Measurements from ENCODE around the gene ZNF841. TPM values are rescaled to one million over a fixed set of nuclear protein-coding genes. Genes with fewer than 3 reads are reported as not detected.

The ZNF841 gene
- total and polyA plus RNA-seq, 2 of the 13 experiments (the other 11 are each of a cell fraction or from before 2014, with no cell fraction given), result 6.2 to 14.2 TPM

DNA sequence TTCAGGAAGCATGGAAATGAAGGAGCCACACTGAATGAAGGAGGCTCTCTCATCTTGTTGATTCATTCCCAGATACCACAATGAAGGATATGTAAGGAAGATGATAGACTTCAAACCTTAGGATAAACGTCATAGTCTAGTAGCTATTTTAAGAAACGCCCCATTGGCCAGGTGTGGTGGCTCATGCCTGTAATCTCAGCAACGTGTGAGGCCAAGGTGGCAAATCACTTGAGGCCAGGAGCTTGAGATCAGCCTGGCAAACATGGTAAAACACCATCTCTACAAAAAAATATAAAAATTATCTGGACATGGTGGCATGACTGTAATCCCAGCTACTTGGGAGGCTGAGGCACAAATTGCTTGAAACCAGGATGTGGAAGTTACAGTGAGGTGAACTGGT lies 17.1 kb upstream of the ZNF841 start (continued):
- TF ChIP-seq, protein P1, sequence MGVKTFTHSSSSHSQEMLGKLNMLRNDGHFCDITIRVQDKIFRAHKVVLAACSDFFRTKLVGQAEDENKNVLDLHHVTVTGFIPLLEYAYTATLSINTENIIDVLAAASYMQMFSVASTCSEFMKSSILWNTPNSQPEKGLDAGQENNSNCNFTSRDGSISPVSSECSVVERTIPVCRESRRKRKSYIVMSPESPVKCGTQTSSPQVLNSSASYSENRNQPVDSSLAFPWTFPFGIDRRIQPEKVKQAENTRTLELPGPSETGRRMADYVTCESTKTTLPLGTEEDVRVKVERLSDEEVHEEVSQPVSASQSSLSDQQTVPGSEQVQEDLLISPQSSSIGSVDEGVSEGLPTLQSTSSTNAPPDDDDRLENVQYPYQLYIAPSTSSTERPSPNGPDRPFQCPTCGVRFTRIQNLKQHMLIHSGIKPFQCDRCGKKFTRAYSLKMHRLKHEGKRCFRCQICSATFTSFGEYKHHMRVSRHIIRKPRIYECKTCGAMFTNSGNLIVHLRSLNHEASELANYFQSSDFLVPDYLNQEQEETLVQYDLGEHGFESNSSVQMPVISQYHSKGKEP (CRISPR knock-in tag; IDR thresholded peaks at IDR 0.05), result no peak
- no peak for TF ChIP-seq TCF7 (IDR thresholded peaks at IDR 0.05; ENCODE audit: low read depth)
- TF ChIP-seq BHLHE40 (IDR thresholded peaks at IDR 0.05; ENCODE audit: low read length), result no peak
- no peak for TF ChIP-seq ZNF660 (CRISPR knock-in tag; IDR thresholded peaks at IDR 0.05; ENCODE audit: borderline replicate concordance, low read depth)
- no peak for TF ChIP-seq CREB1 (IDR thresholded peaks at IDR 0.05)
- TF ChIP-seq CREB1 (CRISPR knock-in tag; IDR thresholded peaks at IDR 0.05), result no peak
- TF ChIP-seq TRIM24 (CRISPR knock-in tag; IDR thresholded peaks at IDR 0.05), result no peak
- TF ChIP-seq ZNF17 (CRISPR knock-in tag; IDR thresholded peaks at IDR 0.05), result no peak
- no peak for TF ChIP-seq MED1 (CRISPR knock-in tag; IDR thresholded peaks at IDR 0.05)

GRCh38 chr19:52110780-52111179 lies 15.2 kb upstream of the ZNF841 start:
- ChIA-PET POLR2A (no interaction called here), CTCF (ENCODE audit: low intra/inter-chr PET ratio, low total read pairs) (no interaction called here)
- Histone ChIP-seq H2AFZ (ENCODE audit: low read length) (no peak overlapping the region), H4K20me1 (ENCODE audit: insufficient read depth, low read length) (no peaks in the 10 kb centered on the region), H3K9ac (ENCODE audit: insufficient read depth, low read depth, low read length) (no peak overlapping the region), H3K4me1 (ENCODE audit: insufficient read depth, low read length) (no peaks in the 10 kb centered on the region), H3K27ac (ENCODE audit: extremely low read length, insufficient read depth, low read length) (no peak overlapping the region), H3K27me3 (ENCODE audit: control insufficient read depth in 1 of 2, insufficient read depth in 2 of 2, low read length in 2 of 2) (no peaks in the 10 kb centered on the region), H3K36me3 (replicated peaks in 1 of 2; ENCODE audit: control insufficient read depth in 1 of 2, insufficient read depth in 2 of 2, low read length in 2 of 2) (peaks cover 2 to 15% of the 10 kb centered on the region in 2 experiments; a peak in 4 of 5 replicates), H3K9me3 (ENCODE audit: low read length) (peaks cover 96% of the 10 kb centered on the region), H3K4me3 (replicated peaks in 1 of 3; ENCODE audit: insufficient read depth in 1 of 3, low read depth in 2 of 3, low read length in 3 of 3) (no peak overlapping the region), H3K4me2 (ENCODE audit: low read depth, low read length) (no peak overlapping the region), H3K79me2 (ENCODE audit: insufficient read depth, low read length) (no peaks in the 10 kb centered on the region)
- peak; percentile 96 for TF ChIP-seq ATF7 (IDR thresholded peaks at IDR 0.05)
- no peak for TF ChIP-seq ATF7 (CRISPR knock-in tag; IDR thresholded peaks at IDR 0.05)
- TF ChIP-seq CREB1 (IDR thresholded peaks at IDR 0.05), result peak; percentile 89
- TF ChIP-seq CREB1 (CRISPR knock-in tag; IDR thresholded peaks at IDR 0.05), result no peak
- no peak for TF ChIP-seq SMAD3 (CRISPR knock-in tag; IDR thresholded peaks at IDR 0.05)
- TF ChIP-seq HNRNPH1 (optimal IDR thresholded peaks at IDR 0.05; ENCODE audit: low read depth, low read length), result no peak
- intact Hi-C loops (cut with micrococcal nuclease; ENCODE audit: unreplicated experiment) (no loop called here), in situ Hi-C loops (cut with HindIII; ENCODE audit: extremely low pct_ligation_motif_present, low pct_unique_long_range_greater_than_20kb) (no loop called here)
- FAIRE-seq (no peak), DNase-seq (ENCODE audit: low spot score) (no peak), ATAC-seq (no peak)
- BruUV-seq (replicated peaks), result no TSS peak
- WGBS (ENCODE audit: low lambda C conversion rate), result 82% methylated on average over 6 of the region's 6 CpGs

Data from HepG2 (cell line).